ENCODE measurements around the gene KCNG3. TPM values are rescaled to one million over a fixed set of nuclear protein-coding genes. Genes with fewer than 3 reads are reported as not detected.

Gene KCNG3
- total RNA-seq, 1 donor from 2014 or later, result 0.12 TPM

GRCh38 chr2:42486145-42486906 lies 7.5 kb downstream of the KCNG3 start:
- no peak for DNase-seq (ENCODE audit: low spot score)

- no peak for DNase-seq (ENCODE audit: low spot score)
Observed at GRCh38 chr2:42480402-42480801, 13.4 kb downstream of the KCNG3 start.

- DNase-seq (ENCODE audit: low spot score), result no peak
Observed at GRCh38 chr2:42474765-42475454, 18.9 kb downstream of the KCNG3 start.

GRCh38 chr2:42470706-42471105 lies 23.1 kb downstream of the KCNG3 start:
- DNase-seq (ENCODE audit: low spot score), result no peak

- no peak for DNase-seq (ENCODE audit: low spot score)
Observed at GRCh38 chr2:42464631-42465030, 29.2 kb downstream of the KCNG3 start.

- no peak for DNase-seq (ENCODE audit: low spot score)
Observed at GRCh38 chr2:42463570-42463969, 30.2 kb downstream of the KCNG3 start.

- no peak for DNase-seq (ENCODE audit: low spot score)
Observed at GRCh38 chr2:42459296-42459695, 34.5 kb downstream of the KCNG3 start.

GRCh38 chr2:42458396-42458795 lies 35.4 kb downstream of the KCNG3 start:
- no peak for DNase-seq (ENCODE audit: low spot score)

GRCh38 chr2:42457011-42457410 lies 36.8 kb downstream of the KCNG3 start:
- no peak for DNase-seq (ENCODE audit: low spot score)

- DNase-seq (ENCODE audit: low spot score), result no peak
Observed at GRCh38 chr2:42456126-42456839, 37.5 kb downstream of the KCNG3 start.

GRCh38 chr2:42452545-42452944 lies 41.2 kb downstream of the KCNG3 start:
- no peak for DNase-seq (ENCODE audit: low spot score)

- no peak for DNase-seq (ENCODE audit: low spot score)
Observed at GRCh38 chr2:42450136-42450535, 43.6 kb downstream of the KCNG3 start.

GRCh38 chr2:42449163-42450087 lies 44.4 kb downstream of the KCNG3 start:
- no peak for DNase-seq (ENCODE audit: low spot score)

GRCh38 chr2:42448163-42448562 lies 45.6 kb downstream of the KCNG3 start:
- no peak for DNase-seq (ENCODE audit: low spot score)

GRCh38 chr2:42446503-42447271 lies 47.1 kb downstream of the KCNG3 start:
- DNase-seq (ENCODE audit: low spot score), result no peak

GRCh38 chr2:42443718-42444399 lies 49.9 kb downstream of the KCNG3 start:
- DNase-seq (ENCODE audit: low spot score), result no peak

- no peak for DNase-seq (ENCODE audit: low spot score)
Observed at GRCh38 chr2:42442774-42443173, 51.0 kb downstream of the KCNG3 start.

- no peak for DNase-seq (ENCODE audit: low spot score)
Observed at GRCh38 chr2:42438685-42439084, 55.1 kb downstream of the KCNG3 start.

GRCh38 chr2:42436370-42436769 lies 57.4 kb downstream of the KCNG3 start:
- no peak for DNase-seq (ENCODE audit: low spot score)

- no peak for DNase-seq (ENCODE audit: low spot score)
Observed at GRCh38 chr2:42435628-42436027, 58.2 kb downstream of the KCNG3 start.
